Astrocyte (in vitro differentiated cells and primary cell): ENCODE data around the gene CACNA1C. TPM values are rescaled to one million over a fixed set of nuclear protein-coding genes. Genes with fewer than 3 reads are reported as not detected.

Experiments
- DNase-seq: peaks from one replicate; pipeline ENCODE4 v3.0.0-alpha.2; 2010; ENCODE audit warnings: low read depth
- FAIRE-seq: peaks from 2 replicates; lab custom pipeline; 2011; peaks lifted over from hg19 to GRCh38; lab: Jason Lieb, UNC
- H2AFZ ChIP-seq: 2 replicates; pipeline ENCODE4 v1.6.0; 2012; ENCODE audit warnings: low read depth, low read length, inconsistent platforms
- H3K27ac ChIP-seq: 2 replicates; pipeline ENCODE4 v1.5.1; 2011; ENCODE audit warnings: low read depth, low read length, inconsistent platforms
- H3K27me3 ChIP-seq: 2 replicates; pipeline ENCODE4 v1.6.0; 2011; ENCODE audit warnings: low read length, inconsistent platforms; ENCODE audit not compliant: insufficient read depth
- H3K36me3 ChIP-seq: 2 replicates; pipeline ENCODE4 v1.5.1; 2011; ENCODE audit warnings: low read length, inconsistent platforms; ENCODE audit not compliant: insufficient read depth
- H3K4me1 ChIP-seq: 2 replicates; pipeline ENCODE4 v1.5.1; 2011; ENCODE audit warnings: low read length, inconsistent platforms; ENCODE audit not compliant: insufficient read depth
- H3K4me2 ChIP-seq: 2 replicates; pipeline ENCODE4 v1.6.0; 2012; ENCODE audit warnings: low read length, inconsistent platforms
- H3K4me3 ChIP-seq: 2 replicates; pipeline ENCODE4 v1.5.1; 2011; ENCODE audit warnings: low read depth, mild to moderate bottlenecking, low read length, inconsistent platforms; ENCODE audit not compliant: insufficient read depth
- H3K79me2 ChIP-seq: 2 replicates; pipeline ENCODE4 v1.6.0; 2012; ENCODE audit warnings: mild to moderate bottlenecking, low read length, inconsistent platforms; ENCODE audit not compliant: insufficient read depth
- H3K9ac ChIP-seq: 2 replicates; pipeline ENCODE4 v1.6.0; 2012; ENCODE audit warnings: mild to moderate bottlenecking, low read length, inconsistent platforms
- H3K9me3 ChIP-seq: 2 replicates; pipeline ENCODE4 v1.5.1; 2012; ENCODE audit warnings: low read depth, mild to moderate bottlenecking, low read length, inconsistent platforms; ENCODE audit not compliant: insufficient read depth
- H4K20me1 ChIP-seq: 2 replicates; pipeline ENCODE4 v1.6.0; 2012; ENCODE audit warnings: low read length, inconsistent platforms; ENCODE audit not compliant: insufficient read depth
- H3K27ac Mint-ChIP-seq: one replicate; pipeline ENCODE4 v1.8.0; 2021; ENCODE audit warnings: mild to moderate bottlenecking, mixed read lengths; ENCODE audit not compliant: unreplicated experiment
- H3K27me3 Mint-ChIP-seq: one replicate; pipeline ENCODE4 v1.8.0; 2021; ENCODE audit warnings: low read depth, mixed read lengths; ENCODE audit not compliant: unreplicated experiment
- H3K36me3 Mint-ChIP-seq: one replicate; pipeline ENCODE4 v1.8.0; 2021; ENCODE audit warnings: low read depth, mixed read lengths; ENCODE audit not compliant: unreplicated experiment
- H3K4me1 Mint-ChIP-seq: one replicate; pipeline ENCODE4 v1.8.0; 2021; ENCODE audit warnings: low read depth, mixed read lengths; ENCODE audit not compliant: unreplicated experiment
- H3K4me3 Mint-ChIP-seq: one replicate; pipeline ENCODE4 v1.8.0; 2021; ENCODE audit warnings: mild to moderate bottlenecking, moderate library complexity, mixed read lengths; ENCODE audit not compliant: unreplicated experiment
- H3K9me3 Mint-ChIP-seq: one replicate; pipeline ENCODE4 v1.8.0; 2021; ENCODE audit warnings: mild to moderate bottlenecking, mixed read lengths; ENCODE audit not compliant: unreplicated experiment
- EZH2 ChIP-seq: IDR thresholded peaks from 2 replicates; pipeline ENCODE4 v1.6.1; 2012; ENCODE audit warnings: mild to moderate bottlenecking, low read length, inconsistent platforms; ENCODE audit not compliant: insufficient read depth
- total RNA-seq: library from RNA; stranded (reverse); gene quantifications from 2 replicates; pipeline ENCODE4 v1.2.1, GENCODE V29; 2021
- TF ChIP-seq, protein P1 (sequence below): IDR thresholded peaks from 2 replicates; pipeline ENCODE4 v1.5.1; 2011; ENCODE audit warnings: low read depth, mild to moderate bottlenecking, inconsistent platforms, low read length, moderate library complexity; ENCODE audit not compliant: insufficient read depth

The CACNA1C gene
- total RNA-seq, 1 donor from 2014 or later = 2.1 TPM

DNA sequence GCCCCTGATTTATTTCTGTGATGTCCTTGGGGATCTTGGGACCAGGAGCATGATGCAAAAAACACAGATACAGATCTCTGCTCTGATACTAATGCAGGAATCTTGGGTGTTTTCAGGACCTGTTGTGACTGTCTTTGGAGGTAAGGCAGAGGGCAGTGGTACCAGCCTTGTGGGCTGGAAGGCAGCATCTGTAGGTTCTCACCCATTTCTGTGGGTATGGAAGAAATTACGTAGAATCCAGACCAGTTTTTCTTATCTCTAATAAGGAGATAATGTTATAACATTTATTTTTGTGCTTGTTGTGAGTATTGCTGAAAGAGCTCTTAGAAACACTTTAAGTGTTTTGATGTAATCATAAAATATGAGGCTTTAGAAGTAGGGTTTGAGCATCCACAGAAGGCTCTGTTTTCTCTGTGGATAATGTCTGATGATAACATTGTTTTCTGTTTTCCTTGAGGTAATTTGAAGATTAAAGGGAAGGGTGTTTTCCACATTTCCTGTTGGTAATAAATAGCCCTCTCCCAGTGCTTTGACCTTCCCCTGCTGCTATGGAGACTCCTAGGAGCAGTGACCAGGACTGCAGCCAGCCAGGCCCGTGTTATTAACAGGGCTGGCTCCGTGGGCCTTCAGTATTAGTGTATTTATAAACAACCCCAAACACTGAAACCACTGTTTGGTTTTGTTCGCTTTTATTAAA is 39.1 kb upstream of the CACNA1C start:
- H3K27ac ChIP-seq = no peak overlapping the region
- H3K79me2 ChIP-seq = no peaks in the 10 kb centered on the region

DNA sequence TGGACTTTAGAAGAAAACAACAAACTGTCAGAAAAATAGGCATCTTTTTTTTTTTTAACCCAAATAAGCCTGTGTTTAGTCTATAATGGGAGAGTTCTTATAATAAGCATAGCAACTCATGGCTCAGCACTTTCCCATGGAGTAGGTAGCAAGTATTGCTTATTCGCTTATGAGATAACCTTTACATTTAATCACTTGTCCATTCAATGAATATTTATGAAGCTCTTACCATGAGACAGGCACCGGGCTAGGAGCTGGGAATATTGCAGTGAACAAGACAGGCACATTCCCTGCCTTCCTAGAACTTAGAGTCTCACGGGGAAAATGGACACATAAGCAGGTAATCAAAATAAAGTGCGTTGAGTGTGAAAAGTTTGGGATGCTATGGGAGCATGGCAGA is 38.6 kb upstream of the CACNA1C start:
- Mint-ChIP-seq H3K36me3 (no peaks in the 10 kb centered on the region), H3K4me1 (no peaks in the 10 kb centered on the region), H3K9me3 (no peaks in the 10 kb centered on the region), H3K27ac (no peak overlapping the region), H3K4me3 (no peak overlapping the region), H3K27me3 (no peaks in the 10 kb centered on the region)
- Histone ChIP-seq H3K4me2 (no peak overlapping the region), H3K27me3 (no peaks in the 10 kb centered on the region), H3K4me3 (no peak overlapping the region), H3K79me2 (no peaks in the 10 kb centered on the region), H3K9me3 (no peaks in the 10 kb centered on the region), H3K36me3 (no peaks in the 10 kb centered on the region), H2AFZ (no peak overlapping the region), H3K9ac (no peak overlapping the region), H3K4me1 (no peaks in the 10 kb centered on the region), H3K27ac (no peak overlapping the region), H4K20me1 (no peaks in the 10 kb centered on the region)
- DNase-seq (no peak), FAIRE-seq (no peak)
- TF ChIP-seq EZH2 = no peak
- TF ChIP-seq, protein P1, sequence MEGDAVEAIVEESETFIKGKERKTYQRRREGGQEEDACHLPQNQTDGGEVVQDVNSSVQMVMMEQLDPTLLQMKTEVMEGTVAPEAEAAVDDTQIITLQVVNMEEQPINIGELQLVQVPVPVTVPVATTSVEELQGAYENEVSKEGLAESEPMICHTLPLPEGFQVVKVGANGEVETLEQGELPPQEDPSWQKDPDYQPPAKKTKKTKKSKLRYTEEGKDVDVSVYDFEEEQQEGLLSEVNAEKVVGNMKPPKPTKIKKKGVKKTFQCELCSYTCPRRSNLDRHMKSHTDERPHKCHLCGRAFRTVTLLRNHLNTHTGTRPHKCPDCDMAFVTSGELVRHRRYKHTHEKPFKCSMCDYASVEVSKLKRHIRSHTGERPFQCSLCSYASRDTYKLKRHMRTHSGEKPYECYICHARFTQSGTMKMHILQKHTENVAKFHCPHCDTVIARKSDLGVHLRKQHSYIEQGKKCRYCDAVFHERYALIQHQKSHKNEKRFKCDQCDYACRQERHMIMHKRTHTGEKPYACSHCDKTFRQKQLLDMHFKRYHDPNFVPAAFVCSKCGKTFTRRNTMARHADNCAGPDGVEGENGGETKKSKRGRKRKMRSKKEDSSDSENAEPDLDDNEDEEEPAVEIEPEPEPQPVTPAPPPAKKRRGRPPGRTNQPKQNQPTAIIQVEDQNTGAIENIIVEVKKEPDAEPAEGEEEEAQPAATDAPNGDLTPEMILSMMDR = no peak

More for the DNA sequence above, 39.1 kb upstream of the CACNA1C start:
- Histone ChIP-seq H4K20me1 (no peaks in the 10 kb centered on the region), H3K27me3 (no peaks in the 10 kb centered on the region), H3K9ac (no peak overlapping the region), H3K4me2 (no peak overlapping the region), H2AFZ (no peak overlapping the region), H3K36me3 (no peaks in the 10 kb centered on the region), H3K9me3 (no peaks in the 10 kb centered on the region), H3K4me3 (no peak overlapping the region), H3K4me1 (no peaks in the 10 kb centered on the region)
- Mint-ChIP-seq H3K4me3 (no peak overlapping the region), H3K9me3 (no peaks in the 10 kb centered on the region), H3K27ac (no peak overlapping the region), H3K4me1 (no peaks in the 10 kb centered on the region), H3K36me3 (no peaks in the 10 kb centered on the region), H3K27me3 (no peaks in the 10 kb centered on the region)
- DNase-seq = no peak
- TF ChIP-seq, protein P1 = no peak
- no peak for TF ChIP-seq EZH2
- FAIRE-seq = no peak

DNA sequence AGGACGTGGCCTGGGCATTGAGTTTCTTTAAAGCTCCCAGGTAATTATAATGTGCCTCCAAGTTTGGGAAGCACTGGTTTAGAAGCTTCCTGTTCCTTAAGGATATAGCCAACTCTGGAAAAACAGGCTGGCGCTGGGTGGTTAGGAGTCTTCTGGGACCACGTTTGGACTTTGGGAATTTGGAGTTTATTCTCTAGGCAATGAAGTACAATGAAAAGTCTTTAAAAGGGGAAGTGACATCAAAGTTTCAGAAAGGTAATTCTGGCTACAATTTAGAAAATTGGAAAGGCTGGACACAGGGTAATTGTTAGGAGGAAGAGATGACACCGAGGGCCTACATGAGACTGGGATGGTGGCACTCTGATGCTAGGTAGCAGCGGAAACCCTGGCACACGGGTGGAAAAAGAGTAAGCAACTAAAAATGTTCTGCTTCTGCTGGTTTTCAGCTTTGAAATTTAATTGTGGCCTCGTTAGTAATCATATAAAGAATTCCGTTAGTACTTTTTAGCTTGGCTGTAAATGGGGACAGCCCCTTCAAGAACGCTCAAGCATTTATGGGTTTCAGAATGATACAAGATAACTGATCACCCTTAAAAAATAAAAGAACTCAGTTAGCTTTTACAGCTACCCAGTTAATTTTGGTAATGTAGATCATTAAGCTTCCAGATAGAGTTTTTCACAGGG is 35.8 kb upstream of the CACNA1C start:
- Mint-ChIP-seq H3K27me3 (peaks cover 2% of the 10 kb centered on the region), H3K9me3 (no peaks in the 10 kb centered on the region)
- no peak overlapping the region for H3K9ac ChIP-seq

More for the DNA sequence above, 35.8 kb upstream of the CACNA1C start:
- Histone ChIP-seq H2AFZ (no peak overlapping the region), H3K36me3 (no peaks in the 10 kb centered on the region), H3K4me1 (no peaks in the 10 kb centered on the region), H3K27ac (no peak overlapping the region), H3K27me3 (peaks cover 15% of the 10 kb centered on the region), H3K79me2 (no peaks in the 10 kb centered on the region), H3K4me2 (no peak overlapping the region), H3K4me3 (no peak overlapping the region), H3K9me3 (no peaks in the 10 kb centered on the region), H4K20me1 (no peaks in the 10 kb centered on the region)
- H3K27ac Mint-ChIP-seq = no peak overlapping the region
- no peak for DNase-seq
- H3K4me1 Mint-ChIP-seq = no peaks in the 10 kb centered on the region
- TF ChIP-seq, protein P1 = no peak
- TF ChIP-seq EZH2 = no peak
- H3K4me3 Mint-ChIP-seq = no peak overlapping the region
- H3K36me3 Mint-ChIP-seq = no peaks in the 10 kb centered on the region
- FAIRE-seq = no peak
